Keratinocyte (primary cell): ENCODE measurements around the gene UTS2B. TPM values are rescaled to one million over a fixed set of nuclear protein-coding genes. Genes with fewer than 3 reads are reported as not detected.

Source experiments
- DNase-seq: peaks from one replicate; pipeline ENCODE4 v3.0.0-alpha.2; 2011; ENCODE audit warnings: low read depth, missing footprints, low spot score
- FAIRE-seq: peaks from 2 replicates; lab custom pipeline; 2011; peaks lifted over from hg19 to GRCh38; lab: Jason Lieb, UNC
- H2AFZ ChIP-seq: 2 replicates; pipeline ENCODE4 v1.6.0; 2012; ENCODE audit warnings: low read length, control low read depth, inconsistent platforms; ENCODE audit not compliant: control insufficient read depth
- H3K27ac ChIP-seq: 2 replicates; pipeline ENCODE4 v1.5.1; 2011; ENCODE audit warnings: low read length; ENCODE audit not compliant: control insufficient read depth, insufficient read depth
- H3K27me3 ChIP-seq: 3 replicates; pipeline ENCODE4 v1.6.0; 2011; ENCODE audit warnings: low read length; ENCODE audit not compliant: control insufficient read depth, insufficient read depth; ENCODE audit errors: extremely low read depth
- H3K36me3 ChIP-seq, 2 experiments: 2 replicates in 1 of 2; 3 replicates in 1 of 2; pipeline ENCODE4 v1.5.1; 2011; ENCODE audit warnings: low read length in 2 of 2, mild to moderate bottlenecking in 1 of 2; ENCODE audit not compliant: control insufficient read depth in 2 of 2, insufficient read depth in 2 of 2; ENCODE audit errors: extremely low read depth in 1 of 2
- H3K4me1 ChIP-seq: 3 replicates; pipeline ENCODE4 v1.5.1; 2011; ENCODE audit warnings: low read length; ENCODE audit not compliant: control insufficient read depth, insufficient read depth; ENCODE audit errors: extremely low read depth
- H3K4me2 ChIP-seq: 3 replicates; pipeline ENCODE4 v1.6.0; 2011; ENCODE audit warnings: low read depth, low read length; ENCODE audit not compliant: control insufficient read depth, insufficient read depth; ENCODE audit errors: extremely low read depth
- H3K4me3 ChIP-seq, 3 experiments: fragments of 200-600 bp in 1 of 3; sonication (generic) in 1 of 3; 2 replicates in 2 of 3; 3 replicates in 1 of 3; pipeline ENCODE4 v1.5.1; 2011 to 2016; ENCODE audit warnings: low read length in 3 of 3, mild to moderate bottlenecking in 3 of 3, control low read depth in 2 of 3, inconsistent platforms in 1 of 3, low read depth in 1 of 3, mixed read lengths in 1 of 3, mixed run types in 1 of 3, moderate library complexity in 1 of 3; ENCODE audit not compliant: control insufficient read depth in 2 of 3, insufficient read depth in 2 of 3; ENCODE audit errors: extremely low read depth in 1 of 3
- H3K79me2 ChIP-seq: 2 replicates; pipeline ENCODE4 v1.6.0; 2012; ENCODE audit warnings: low read length; ENCODE audit not compliant: control insufficient read depth, insufficient read depth
- H3K9ac ChIP-seq: 3 replicates; pipeline ENCODE4 v1.6.0; 2011; ENCODE audit warnings: low read length; ENCODE audit not compliant: control insufficient read depth, insufficient read depth; ENCODE audit errors: extremely low read depth
- H3K9me1 ChIP-seq: 3 replicates; pipeline ENCODE4 v1.6.0; 2011; ENCODE audit warnings: low read length; ENCODE audit not compliant: control insufficient read depth, insufficient read depth; ENCODE audit errors: extremely low read depth
- H3K9me3 ChIP-seq: 2 replicates; pipeline ENCODE4 v1.5.1; 2012; ENCODE audit warnings: low read depth, low read length; ENCODE audit not compliant: control insufficient read depth
- H4K20me1 ChIP-seq: 3 replicates; pipeline ENCODE4 v1.6.0; 2011; ENCODE audit warnings: low read length; ENCODE audit not compliant: control insufficient read depth, insufficient read depth; ENCODE audit errors: extremely low read depth
- EZH2 ChIP-seq: IDR thresholded peaks from one replicate; pipeline ENCODE4 v1.6.1; 2012; ENCODE audit warnings: inconsistent platforms, mild to moderate bottlenecking, low read length, moderate library complexity
- dilution Hi-C: fragments of 300-500 bp; cut with MboI; formaldehyde crosslinking; loops from one replicate; pipeline ENCODE4 v1.7.0; 2020; ENCODE audit warnings: low sequenced_read_pairs; ENCODE audit not compliant: extremely low pct_ligation_motif_present
- polyA plus RNA-seq, 5 experiments: library from polyadenylated mRNA; depleted of rRNA in 3 of 5; stranded (reverse) in 3 of 5; stranded (forward) in 1 of 5; unstranded in 1 of 5; fragments of >200 nt; gene quantifications; 1 replicate in 1 of 5; 2 replicates in 3 of 5; 3 replicates in 1 of 5; pipeline versions ENCODE4 v1.2.1 to v1.2.3, GENCODE V29; 2011 to 2012; ENCODE audit warnings: missing spikeins in 2 of 5, low read depth in 1 of 5, low replicate concordance in 1 of 5
- TF ChIP-seq, protein P1 (sequence below), 3 experiments: IDR thresholded peaks in 1 of 3; conservative IDR thresholded peaks in 1 of 3; optimal IDR thresholded peaks in 1 of 3; 2 replicates in 2 of 3; 3 replicates in 1 of 3; pipeline versions ENCODE3 to v1.5.1; 2011; ENCODE audit warnings: low read length in 3 of 3, mild to moderate bottlenecking in 3 of 3, moderate library complexity in 2 of 3, control low read depth in 1 of 3, inconsistent platforms in 1 of 3; ENCODE audit not compliant: insufficient read depth in 2 of 3; ENCODE audit errors: extremely low read depth in 1 of 3

UTS2B gene
- polyA plus RNA-seq, 1 donor (not counting 4 experiments of a cell fraction or from before 2014, with no cell fraction given): not detected

DNA sequence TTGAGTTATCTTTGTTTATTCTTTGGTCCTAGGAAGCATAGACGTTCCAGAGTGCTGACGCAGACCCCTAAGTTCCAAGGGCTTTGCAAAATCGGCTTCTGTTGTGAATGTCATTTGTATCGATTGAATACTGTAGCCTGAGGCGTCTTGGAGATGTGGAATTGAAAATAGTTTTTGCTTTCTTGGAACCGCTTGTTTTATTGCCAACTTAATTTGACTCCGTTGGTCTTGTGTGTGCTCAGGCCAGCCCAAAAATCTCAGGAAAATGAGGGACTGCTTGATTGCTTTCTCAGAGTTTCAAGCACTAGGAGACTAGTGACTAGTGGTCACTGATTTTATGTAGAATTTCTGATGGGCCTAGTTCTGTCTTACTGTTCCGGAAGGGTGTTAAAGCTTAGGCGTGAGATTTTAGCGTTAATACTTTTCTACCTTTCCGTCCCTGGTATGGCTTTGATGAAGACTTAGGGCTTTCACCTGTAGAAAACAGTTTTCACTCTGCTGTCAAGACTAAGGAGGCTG lies 263 bp upstream of the UTS2B start:
- FAIRE-seq (no peak), DNase-seq (no peak)
- Histone ChIP-seq H2AFZ (no peak overlapping the region), H3K27ac (peak overlapping the region; percentile 90), H3K4me2 (peak overlapping the region; percentile 91), H3K27me3 (no peaks in the 10 kb centered on the region), H3K4me3 (peak overlapping the region; percentile 88 to 95 (median 89)), H3K9me3 (no peaks in the 10 kb centered on the region), H3K4me1 (peaks cover 16% of the 10 kb centered on the region), H3K9ac (peak overlapping the region; percentile 91), H3K79me2 (peaks cover 61% of the 10 kb centered on the region), H4K20me1 (no peaks in the 10 kb centered on the region), H3K36me3 (no peaks in the 10 kb centered on the region), H3K9me1 (no peaks in the 10 kb centered on the region)
- no peak for TF ChIP-seq EZH2
- TF ChIP-seq, protein P1, sequence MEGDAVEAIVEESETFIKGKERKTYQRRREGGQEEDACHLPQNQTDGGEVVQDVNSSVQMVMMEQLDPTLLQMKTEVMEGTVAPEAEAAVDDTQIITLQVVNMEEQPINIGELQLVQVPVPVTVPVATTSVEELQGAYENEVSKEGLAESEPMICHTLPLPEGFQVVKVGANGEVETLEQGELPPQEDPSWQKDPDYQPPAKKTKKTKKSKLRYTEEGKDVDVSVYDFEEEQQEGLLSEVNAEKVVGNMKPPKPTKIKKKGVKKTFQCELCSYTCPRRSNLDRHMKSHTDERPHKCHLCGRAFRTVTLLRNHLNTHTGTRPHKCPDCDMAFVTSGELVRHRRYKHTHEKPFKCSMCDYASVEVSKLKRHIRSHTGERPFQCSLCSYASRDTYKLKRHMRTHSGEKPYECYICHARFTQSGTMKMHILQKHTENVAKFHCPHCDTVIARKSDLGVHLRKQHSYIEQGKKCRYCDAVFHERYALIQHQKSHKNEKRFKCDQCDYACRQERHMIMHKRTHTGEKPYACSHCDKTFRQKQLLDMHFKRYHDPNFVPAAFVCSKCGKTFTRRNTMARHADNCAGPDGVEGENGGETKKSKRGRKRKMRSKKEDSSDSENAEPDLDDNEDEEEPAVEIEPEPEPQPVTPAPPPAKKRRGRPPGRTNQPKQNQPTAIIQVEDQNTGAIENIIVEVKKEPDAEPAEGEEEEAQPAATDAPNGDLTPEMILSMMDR (optimal IDR thresholded peaks at IDR 0.05 in 1 of 3, IDR thresholded peaks at IDR 0.05 in 1 of 3, conservative IDR thresholded peaks at IDR 0.05 in 1 of 3; ENCODE audit: extremely low read depth in 1 of 3, insufficient read depth in 2 of 3, low read length in 3 of 3): no peak
- dilution Hi-C loops: no loop called here

DNA sequence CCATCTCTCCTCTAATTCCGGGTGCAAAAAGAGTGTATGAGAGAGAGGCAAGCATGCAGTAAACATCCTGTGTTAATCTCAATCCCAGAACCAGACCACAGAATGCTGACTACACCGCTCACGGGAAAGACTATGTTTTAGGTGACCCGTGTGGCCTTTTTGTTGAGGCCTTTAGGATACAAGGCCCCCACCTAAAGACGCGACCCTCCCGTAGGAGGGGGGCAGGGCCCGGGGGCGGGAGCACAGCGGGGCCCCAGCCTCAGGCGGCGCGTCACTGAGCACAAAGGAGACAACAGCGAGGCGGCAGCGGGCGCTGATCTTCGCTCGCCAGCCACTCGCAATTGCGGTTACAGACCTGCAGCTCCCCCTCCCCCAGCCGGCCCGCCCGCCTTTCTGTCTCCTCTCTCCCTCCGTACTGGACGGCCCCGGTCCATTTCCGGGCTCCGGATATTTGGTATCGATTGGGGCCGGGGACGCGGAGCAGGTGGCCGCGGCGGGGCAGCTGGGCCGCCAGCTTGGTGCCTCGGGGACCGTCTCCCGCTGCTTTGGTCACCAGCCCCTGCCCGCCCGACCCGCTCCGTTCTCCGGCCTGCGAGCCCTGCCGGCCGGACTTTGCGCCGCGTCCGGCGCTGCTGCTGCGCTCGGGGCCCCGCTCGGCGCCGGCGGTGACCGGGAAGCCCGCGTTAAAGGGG lies 1.2 kb downstream of the UTS2B start, which contains the start of gene CCDC50:
TSS of gene CCDC50 (plus strand) at position 433 of the 692 bp plus-strand sequence. CDS start 281 bp downstream, outside the sequence.
- peak within 1 kb of the TSS; percentile 88 to 95 (median 89) for H3K4me3 ChIP-seq
- peaks cover 46% of the 10 kb centered on the region for H3K79me2 ChIP-seq
- H3K27me3 ChIP-seq: no peaks in the 10 kb centered on the region
- H2AFZ ChIP-seq: peak within 1 kb of the TSS; percentile 81
- peak within 1 kb of the TSS; percentile 90 for H3K27ac ChIP-seq
- no peak for TF ChIP-seq EZH2
- TF ChIP-seq, protein P1 (optimal IDR thresholded peaks at IDR 0.05 in 1 of 3, IDR thresholded peaks at IDR 0.05 in 1 of 3, conservative IDR thresholded peaks at IDR 0.05 in 1 of 3; ENCODE audit: extremely low read depth in 1 of 3, insufficient read depth in 2 of 3, low read length in 3 of 3): no peak
- no peaks in the 10 kb centered on the region for H3K9me3 ChIP-seq
- no peaks in the 10 kb centered on the region for H3K36me3 ChIP-seq
- dilution Hi-C loops: no loop called here
- peak within 1 kb of the TSS; percentile 91 for H3K9ac ChIP-seq
- FAIRE-seq (no peak), DNase-seq (no peak)
- no peaks in the 10 kb centered on the region for H4K20me1 ChIP-seq
- H3K4me2 ChIP-seq: peak within 1 kb of the TSS; percentile 91
- no peaks in the 10 kb centered on the region for H3K9me1 ChIP-seq
- H3K4me1 ChIP-seq: peaks cover 16% of the 10 kb centered on the region
